Lung (tissue), 12 donors: ENCODE results near the gene NCOA5. TPM values are rescaled to one million over a fixed set of nuclear protein-coding genes. Genes with fewer than 3 reads are reported as not detected.

Experiments used
- ATAC-seq: fragments of 200-7000 bp; cut with Tn5 transposase; one replicate; pipeline ENCODE4 v1.9.1; 2020; ENCODE audit warnings: moderate number of reproducible peaks; ENCODE audit not compliant: insufficient read depth, low FRiP score
- DNase-seq, 3 donors: peaks; one replicate each; pipeline ENCODE4 v3.0.0-alpha.2; 2013 to 2017
- H3K27ac ChIP-seq, 2 donors: one replicate each; pipeline ENCODE4 v1.5.1; 2013; ENCODE audit warnings: mild to moderate bottlenecking in 2 of 2, moderate library complexity in 2 of 2, control low read depth in 1 of 2, inconsistent platforms in 1 of 2, low read depth in 1 of 2, low read length in 1 of 2
- H3K27me3 ChIP-seq, 3 donors: one replicate each; pipeline ENCODE4 v1.5.1; 2013; ENCODE audit warnings: low read length in 2 of 3; ENCODE audit not compliant: control insufficient read depth in 3 of 3, insufficient read depth in 3 of 3
- H3K36me3 ChIP-seq, 4 donors: one replicate each; pipeline ENCODE4 v1.5.1; 2013; ENCODE audit warnings: low read length in 4 of 4, mild to moderate bottlenecking in 1 of 4, moderate library complexity in 1 of 4; ENCODE audit not compliant: control insufficient read depth in 4 of 4, insufficient read depth in 4 of 4
- H3K4me1 ChIP-seq, 5 donors: one replicate each; pipeline ENCODE4 v1.5.1; 2013; ENCODE audit warnings: low read length in 5 of 5, mild to moderate bottlenecking in 2 of 5, moderate library complexity in 1 of 5; ENCODE audit not compliant: control insufficient read depth in 5 of 5, insufficient read depth in 5 of 5
- H3K4me3 ChIP-seq: one replicate; pipeline ENCODE4 v1.5.1; 2013; ENCODE audit warnings: mild to moderate bottlenecking, control low read depth, moderate library complexity
- H3K9ac ChIP-seq, 2 donors: one replicate each; pipeline ENCODE4 v1.5.1; 2013; ENCODE audit warnings: low read length in 2 of 2, control low read depth in 1 of 2; ENCODE audit not compliant: insufficient read depth in 1 of 2
- H3K9me3 ChIP-seq, 4 donors: one replicate each; pipeline ENCODE4 v1.5.1; 2013; ENCODE audit warnings: low read length in 3 of 4, mild to moderate bottlenecking in 1 of 4, moderate library complexity in 1 of 4; ENCODE audit not compliant: control insufficient read depth in 4 of 4, insufficient read depth in 3 of 4
- CTCF ChIP-seq: IDR thresholded peaks from 2 replicates; pipeline ENCODE4 v1.5.1; 2012; ENCODE audit warnings: mild to moderate bottlenecking; ENCODE audit errors: control extremely low read depth, extremely low read depth
- WGBS, 2 donors: extraction: QIAGEN DNeasy Blood & Tissue Kit; methylation state at CpG; one replicate each; pipeline ENCODE4 v1.1.7; 2013; 5-methylcytosine and 5-hydroxymethylcytosine counted together
- polyA plus RNA-seq, 2 donors: library from polyadenylated mRNA; stranded (reverse); fragments of 200-250 nt; gene quantifications; one replicate each; pipeline ENCODE4 v1.2.1, GENCODE V29; 2013
- total RNA-seq, 2 donors: library from RNA; depleted of rRNA in 1 of 2; stranded (reverse); fragments of >200 nt in 1 of 2; gene quantifications; one replicate each; pipeline ENCODE4 v1.2.1, GENCODE V29; 2014 to 2021
- donor health status: control.
- donor health status: control.
- donor health status: Bipolar disorder and iron deficiency.
- donor health status: healthy.
- donor health status: DM: yes; HTN: yes; CAD: no.

The NCOA5 gene
- total and polyA plus RNA-seq, 4 donors, result 11.1 to 24.2 (median 15.1) TPM

GRCh38 chr20:46063652-46064054 is 26.1 kb downstream of the NCOA5 start:
- no peak for ATAC-seq
- Histone ChIP-seq H3K9ac (no peak overlapping the region), H3K4me3 (no peak overlapping the region), H3K27me3 (peaks cover 0 to 3% (median 0%) of the 10 kb centered on the region in 3 donors), H3K36me3 (peaks cover 56 to 66% (median 64%) of the 10 kb centered on the region in 4 donors), H3K4me1 (peaks cover 0 to 12% (median 4%) of the 10 kb centered on the region in 5 donors), H3K9me3 (peaks cover 0 to 2% (median 0%) of the 10 kb centered on the region in 4 donors), H3K27ac (no peak overlapping the region)
- no peak for DNase-seq
- TF ChIP-seq CTCF, result no peak
- 80 to 85% methylated on average over 3 of the region's 3 CpGs for WGBS, 2 donors

GRCh38 chr20:46063151-46063550 is 26.6 kb downstream of the NCOA5 start:
- peaks cover 0 to 2% (median 0%) of the 10 kb centered on the region in 4 donors for H3K9me3 ChIP-seq
- no peak overlapping the region for H3K9ac ChIP-seq
- no peak for TF ChIP-seq CTCF
- WGBS, 2 donors, result 90 to 91% methylated on average over 8 of the region's 8 CpGs
- H3K4me3 ChIP-seq, result no peak overlapping the region
- H3K4me1 ChIP-seq, result peaks cover 0 to 16% (median 5%) of the 10 kb centered on the region in 5 donors
- ATAC-seq (no peak), DNase-seq (no peak)
- no peak overlapping the region for H3K27ac ChIP-seq
- H3K27me3 ChIP-seq, result peaks cover 0 to 4% (median 0%) of the 10 kb centered on the region in 3 donors
- H3K36me3 ChIP-seq, result peaks cover 55 to 66% (median 62%) of the 10 kb centered on the region in 4 donors

- WGBS, 2 donors, result 70 to 85% methylated on average over 12 of the region's 12 CpGs
- Histone ChIP-seq H3K27ac (no peak overlapping the region), H3K36me3 (peaks cover 51 to 64% (median 59%) of the 10 kb centered on the region in 4 donors), H3K4me1 (peaks cover 0 to 19% (median 10%) of the 10 kb centered on the region in 5 donors), H3K27me3 (peaks cover 0 to 5% (median 0%) of the 10 kb centered on the region in 3 donors), H3K4me3 (no peak overlapping the region), H3K9ac (no peak overlapping the region), H3K9me3 (peaks cover 0 to 2% (median 0%) of the 10 kb centered on the region in 4 donors)
- TF ChIP-seq CTCF, result no peak
- ATAC-seq (no peak), DNase-seq (no peak)
Measured at GRCh38 chr20:46062621-46063020, 27.1 kb downstream of the NCOA5 start.

GRCh38 chr20:46062151-46062550 is 27.6 kb downstream of the NCOA5 start:
- DNase-seq, result no peak
- H3K9me3 ChIP-seq, result peaks cover 0 to 2% (median 0%) of the 10 kb centered on the region in 4 donors
- WGBS, 2 donors, result 93 to 99% methylated on average over 4 of the region's 4 CpGs
- no peak overlapping the region for H3K9ac ChIP-seq
- H3K36me3 ChIP-seq, result peaks cover 51 to 62% (median 58%) of the 10 kb centered on the region in 4 donors
- peaks cover 0 to 6% (median 3%) of the 10 kb centered on the region in 3 donors for H3K27me3 ChIP-seq
- peaks cover 0 to 21% (median 10%) of the 10 kb centered on the region in 5 donors for H3K4me1 ChIP-seq
- H3K4me3 ChIP-seq, result no peak overlapping the region
- no peak overlapping the region for H3K27ac ChIP-seq
- no peak for TF ChIP-seq CTCF
- ATAC-seq, result no peak
